OCI-LY1 (cell line): ENCODE results near the gene SLC2A4RG.

Source experiments
- EZH2 ChIP-seq: fragments of 200-600 bp; sonication (generic), shearing (Covaris generic); IDR thresholded peaks from 2 replicates; pipeline ENCODE4 v1.8.0; 2017; ENCODE audit warnings: borderline replicate concordance, mixed run types, mild to moderate bottlenecking, antibody characterized with exemption, low read length, moderate library complexity, mixed read lengths
- TF ChIP-seq, protein P1 (sequence below): fragments of 200-600 bp; sonication (generic), shearing (Covaris generic); IDR thresholded peaks from 2 replicates; pipeline ENCODE4 v1.5.1; 2017; ENCODE audit warnings: mild to moderate bottlenecking, antibody characterized with exemption, low read length, moderate library complexity, mixed read lengths

DNA sequence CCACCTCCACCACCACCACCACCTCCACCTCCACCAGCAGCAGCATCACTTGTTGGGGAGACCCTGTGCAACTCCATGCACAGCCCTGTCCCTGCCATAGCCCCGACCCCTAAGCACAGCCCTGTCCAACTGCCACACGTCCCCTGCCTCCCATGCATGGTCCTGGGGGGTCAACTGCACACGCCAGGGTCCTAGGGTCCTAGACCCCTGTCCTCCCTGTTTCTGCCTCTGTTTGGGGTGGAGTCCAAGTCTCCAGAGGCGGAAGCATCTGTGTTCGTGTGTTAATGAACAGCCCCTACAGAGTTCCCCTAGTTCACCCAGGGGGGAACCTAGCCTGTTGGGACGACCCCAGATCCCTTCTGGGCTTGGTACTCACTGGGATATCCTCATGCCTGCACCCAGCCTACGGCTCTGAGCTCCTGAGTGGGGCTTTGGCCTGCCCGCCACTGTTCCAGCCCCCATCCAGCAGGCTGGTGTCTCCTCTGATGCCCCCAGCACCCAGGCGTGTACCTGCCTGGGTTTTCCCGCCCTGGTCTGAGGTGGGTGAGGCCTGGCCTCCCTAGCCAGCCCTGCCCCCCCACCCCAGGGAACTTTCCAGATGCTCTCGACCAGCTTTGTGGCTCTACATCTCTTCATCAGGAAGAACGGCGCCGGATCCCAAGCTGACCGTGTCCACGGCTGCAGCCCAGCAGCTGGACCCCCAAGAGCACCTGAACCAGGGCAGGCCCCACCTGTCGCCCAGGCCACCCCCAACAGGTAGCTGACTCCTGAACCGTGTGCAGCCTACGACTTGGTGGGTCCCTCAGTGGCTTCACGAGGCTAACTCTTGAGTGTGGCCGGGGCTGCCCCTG is 45.6 kb upstream of the SLC2A4RG start:
- TF ChIP-seq, protein P1, sequence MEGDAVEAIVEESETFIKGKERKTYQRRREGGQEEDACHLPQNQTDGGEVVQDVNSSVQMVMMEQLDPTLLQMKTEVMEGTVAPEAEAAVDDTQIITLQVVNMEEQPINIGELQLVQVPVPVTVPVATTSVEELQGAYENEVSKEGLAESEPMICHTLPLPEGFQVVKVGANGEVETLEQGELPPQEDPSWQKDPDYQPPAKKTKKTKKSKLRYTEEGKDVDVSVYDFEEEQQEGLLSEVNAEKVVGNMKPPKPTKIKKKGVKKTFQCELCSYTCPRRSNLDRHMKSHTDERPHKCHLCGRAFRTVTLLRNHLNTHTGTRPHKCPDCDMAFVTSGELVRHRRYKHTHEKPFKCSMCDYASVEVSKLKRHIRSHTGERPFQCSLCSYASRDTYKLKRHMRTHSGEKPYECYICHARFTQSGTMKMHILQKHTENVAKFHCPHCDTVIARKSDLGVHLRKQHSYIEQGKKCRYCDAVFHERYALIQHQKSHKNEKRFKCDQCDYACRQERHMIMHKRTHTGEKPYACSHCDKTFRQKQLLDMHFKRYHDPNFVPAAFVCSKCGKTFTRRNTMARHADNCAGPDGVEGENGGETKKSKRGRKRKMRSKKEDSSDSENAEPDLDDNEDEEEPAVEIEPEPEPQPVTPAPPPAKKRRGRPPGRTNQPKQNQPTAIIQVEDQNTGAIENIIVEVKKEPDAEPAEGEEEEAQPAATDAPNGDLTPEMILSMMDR = no peak
- no peak for TF ChIP-seq EZH2
